ENCODE results near the gene FHIP2A. TPM values are rescaled to one million over a fixed set of nuclear protein-coding genes. Genes with fewer than 3 reads are reported as not detected.
"Not testable (repeated sequence)": the region's sequence is repeated elsewhere in the genome, so short reads cannot be mapped to it uniquely, and the experiment has no call there.

FHIP2A gene
- 23.0 TPM for total RNA-seq

GRCh38 chr10:114821293-114821914 lies at the start of gene FHIP2A:
TSS of gene FHIP2A (plus strand) at chr10:114821780. CDS start at chr10:114822079, 299 bp downstream.
- Histone ChIP-seq H3K9me3 (ENCODE audit: control insufficient read depth in 3 of 3, low read length in 3 of 3) (no peaks in the 10 kb centered on the region), H3K27me3 (ENCODE audit: control insufficient read depth in 3 of 3, insufficient read depth in 3 of 3, low read length in 3 of 3) (no peaks in the 10 kb centered on the region), H3K27ac (ENCODE audit: low read depth, low read length) (peak within 1 kb of the TSS; percentile 88)

GRCh38 chr10:114772496-114773196 lies 48.9 kb upstream of the FHIP2A start:
- Histone ChIP-seq H3K4me3 (ENCODE audit: low read length in 3 of 3) (no peak overlapping the region), H3K4me1 (ENCODE audit: control insufficient read depth in 3 of 3, insufficient read depth in 3 of 3, low read length in 3 of 3) (peaks cover 0 to under 1% (median 0%) of the 10 kb centered on the region in 3 donors), H3K9me3 (ENCODE audit: control insufficient read depth in 3 of 3, low read length in 3 of 3) (no peaks in the 10 kb centered on the region), H3K27me3 (ENCODE audit: control insufficient read depth in 3 of 3, insufficient read depth in 3 of 3, low read length in 3 of 3) (no peaks in the 10 kb centered on the region), H3K36me3 (ENCODE audit: control insufficient read depth in 3 of 3, insufficient read depth in 3 of 3, low read length in 3 of 3) (no peaks in the 10 kb centered on the region), H3K9ac (ENCODE audit: low read depth in 1 of 3, low read length in 3 of 3) (no peak overlapping the region), H3K27ac (ENCODE audit: low read depth, low read length) (no peak overlapping the region)

More at GRCh38 chr10:114821293-114821914, at the start of gene FHIP2A:
- H3K36me3 ChIP-seq (ENCODE audit: control insufficient read depth in 3 of 3, insufficient read depth in 3 of 3, low read length in 3 of 3), result no peaks in the 10 kb centered on the region
- peak within 1 kb of the TSS; percentile 85 to 93 (median 93) for H3K9ac ChIP-seq (ENCODE audit: low read depth in 1 of 3, low read length in 3 of 3)
- peaks cover 20 to 23% (median 20%) of the 10 kb centered on the region in 3 donors for H3K4me1 ChIP-seq (ENCODE audit: control insufficient read depth in 3 of 3, insufficient read depth in 3 of 3, low read length in 3 of 3)
- H3K4me3 ChIP-seq (ENCODE audit: low read length in 3 of 3), result peak within 1 kb of the TSS; percentile 75 to 92 (median 79)

- Histone ChIP-seq H3K4me1 (ENCODE audit: control insufficient read depth in 3 of 3, insufficient read depth in 3 of 3, low read length in 3 of 3) (no peaks in the 10 kb centered on the region), H3K9me3 (ENCODE audit: control insufficient read depth in 3 of 3, low read length in 3 of 3) (no peaks in the 10 kb centered on the region), H3K9ac (ENCODE audit: low read depth in 1 of 3, low read length in 3 of 3) (no peak overlapping the region), H3K4me3 (ENCODE audit: low read length in 3 of 3) (no peak overlapping the region), H3K36me3 (ENCODE audit: control insufficient read depth in 3 of 3, insufficient read depth in 3 of 3, low read length in 3 of 3) (no peaks in the 10 kb centered on the region), H3K27ac (ENCODE audit: low read depth, low read length) (no peak overlapping the region), H3K27me3 (ENCODE audit: control insufficient read depth in 3 of 3, insufficient read depth in 3 of 3, low read length in 3 of 3) (no peaks in the 10 kb centered on the region)
These were observed 48.4 kb upstream of the FHIP2A start for GRCh38 chr10:114773197-114773532.

- H3K27ac ChIP-seq (ENCODE audit: low read depth, low read length); H3K36me3 ChIP-seq (ENCODE audit: control insufficient read depth in 3 of 3, insufficient read depth in 3 of 3, low read length in 3 of 3); H3K4me3 ChIP-seq (ENCODE audit: low read length in 3 of 3); H3K4me1 ChIP-seq (ENCODE audit: control insufficient read depth in 3 of 3, insufficient read depth in 3 of 3, low read length in 3 of 3); H3K27me3 ChIP-seq (ENCODE audit: control insufficient read depth in 3 of 3, insufficient read depth in 3 of 3, low read length in 3 of 3); H3K9me3 ChIP-seq (ENCODE audit: control insufficient read depth in 3 of 3, low read length in 3 of 3); H3K9ac ChIP-seq (ENCODE audit: low read depth in 1 of 3, low read length in 3 of 3): not testable (repeated sequence)
These were observed 46.5 kb upstream of the FHIP2A start for GRCh38 chr10:114775082-114775481.

GRCh38 chr10:114777415-114777814 lies 44.2 kb upstream of the FHIP2A start:
- Histone ChIP-seq H3K9ac (ENCODE audit: low read depth in 1 of 3, low read length in 3 of 3) (no peak overlapping the region), H3K4me3 (ENCODE audit: low read length in 3 of 3) (no peak overlapping the region), H3K27ac (ENCODE audit: low read depth, low read length) (no peak overlapping the region), H3K4me1 (ENCODE audit: control insufficient read depth in 3 of 3, insufficient read depth in 3 of 3, low read length in 3 of 3) (no peaks in the 10 kb centered on the region), H3K27me3 (ENCODE audit: control insufficient read depth in 3 of 3, insufficient read depth in 3 of 3, low read length in 3 of 3) (no peaks in the 10 kb centered on the region), H3K36me3 (ENCODE audit: control insufficient read depth in 3 of 3, insufficient read depth in 3 of 3, low read length in 3 of 3) (no peaks in the 10 kb centered on the region), H3K9me3 (ENCODE audit: control insufficient read depth in 3 of 3, low read length in 3 of 3) (no peaks in the 10 kb centered on the region)

GRCh38 chr10:114779803-114780576 lies 41.6 kb upstream of the FHIP2A start:
- H3K36me3 ChIP-seq (ENCODE audit: control insufficient read depth in 3 of 3, insufficient read depth in 3 of 3, low read length in 3 of 3), result no peaks in the 10 kb centered on the region
- H3K27ac ChIP-seq (ENCODE audit: low read depth, low read length), result peak overlapping the region; percentile 51
- H3K9me3 ChIP-seq (ENCODE audit: control insufficient read depth in 3 of 3, low read length in 3 of 3), result no peaks in the 10 kb centered on the region
- no peak overlapping the region for H3K9ac ChIP-seq (ENCODE audit: low read depth in 1 of 3, low read length in 3 of 3)
- H3K27me3 ChIP-seq (ENCODE audit: control insufficient read depth in 3 of 3, insufficient read depth in 3 of 3, low read length in 3 of 3), result no peaks in the 10 kb centered on the region
- no peak overlapping the region for H3K4me3 ChIP-seq (ENCODE audit: low read length in 3 of 3)
- H3K4me1 ChIP-seq (ENCODE audit: control insufficient read depth in 3 of 3, insufficient read depth in 3 of 3, low read length in 3 of 3), result no peaks in the 10 kb centered on the region

- Histone ChIP-seq H3K4me1 (ENCODE audit: control insufficient read depth in 3 of 3, insufficient read depth in 3 of 3, low read length in 3 of 3) (no peaks in the 10 kb centered on the region), H3K27ac (ENCODE audit: low read depth, low read length) (peak overlapping the region; percentile 51), H3K4me3 (ENCODE audit: low read length in 3 of 3) (no peak overlapping the region), H3K9me3 (ENCODE audit: control insufficient read depth in 3 of 3, low read length in 3 of 3) (no peaks in the 10 kb centered on the region), H3K27me3 (ENCODE audit: control insufficient read depth in 3 of 3, insufficient read depth in 3 of 3, low read length in 3 of 3) (no peaks in the 10 kb centered on the region), H3K9ac (ENCODE audit: low read depth in 1 of 3, low read length in 3 of 3) (no peak overlapping the region), H3K36me3 (ENCODE audit: control insufficient read depth in 3 of 3, insufficient read depth in 3 of 3, low read length in 3 of 3) (no peaks in the 10 kb centered on the region)
These were observed 40.9 kb upstream of the FHIP2A start for GRCh38 chr10:114780577-114781184.

- H3K4me3 ChIP-seq (ENCODE audit: low read length in 3 of 3), result no peak overlapping the region
- H3K9me3 ChIP-seq (ENCODE audit: control insufficient read depth in 3 of 3, low read length in 3 of 3), result no peaks in the 10 kb centered on the region
- no peak overlapping the region for H3K27ac ChIP-seq (ENCODE audit: low read depth, low read length)
- no peaks in the 10 kb centered on the region for H3K27me3 ChIP-seq (ENCODE audit: control insufficient read depth in 3 of 3, insufficient read depth in 3 of 3, low read length in 3 of 3)
- no peaks in the 10 kb centered on the region for H3K4me1 ChIP-seq (ENCODE audit: control insufficient read depth in 3 of 3, insufficient read depth in 3 of 3, low read length in 3 of 3)
- no peak overlapping the region for H3K9ac ChIP-seq (ENCODE audit: low read depth in 1 of 3, low read length in 3 of 3)
- no peaks in the 10 kb centered on the region for H3K36me3 ChIP-seq (ENCODE audit: control insufficient read depth in 3 of 3, insufficient read depth in 3 of 3, low read length in 3 of 3)
These were observed 38.9 kb upstream of the FHIP2A start for GRCh38 chr10:114782666-114783065.

- no peak overlapping the region for H3K4me3 ChIP-seq (ENCODE audit: low read length in 3 of 3)
- no peak overlapping the region for H3K27ac ChIP-seq (ENCODE audit: low read depth, low read length)
- H3K4me1 ChIP-seq (ENCODE audit: control insufficient read depth in 3 of 3, insufficient read depth in 3 of 3, low read length in 3 of 3), result no peaks in the 10 kb centered on the region
- H3K36me3 ChIP-seq (ENCODE audit: control insufficient read depth in 3 of 3, insufficient read depth in 3 of 3, low read length in 3 of 3), result no peaks in the 10 kb centered on the region
- no peak overlapping the region for H3K9ac ChIP-seq (ENCODE audit: low read depth in 1 of 3, low read length in 3 of 3)
- H3K27me3 ChIP-seq (ENCODE audit: control insufficient read depth in 3 of 3, insufficient read depth in 3 of 3, low read length in 3 of 3), result no peaks in the 10 kb centered on the region
- H3K9me3 ChIP-seq (ENCODE audit: control insufficient read depth in 3 of 3, low read length in 3 of 3), result no peaks in the 10 kb centered on the region
These were observed 37.9 kb upstream of the FHIP2A start for GRCh38 chr10:114783686-114784085.

- H3K4me3 ChIP-seq (ENCODE audit: low read length in 3 of 3); H3K4me1 ChIP-seq (ENCODE audit: control insufficient read depth in 3 of 3, insufficient read depth in 3 of 3, low read length in 3 of 3); H3K9me3 ChIP-seq (ENCODE audit: control insufficient read depth in 3 of 3, low read length in 3 of 3); H3K36me3 ChIP-seq (ENCODE audit: control insufficient read depth in 3 of 3, insufficient read depth in 3 of 3, low read length in 3 of 3); H3K27me3 ChIP-seq (ENCODE audit: control insufficient read depth in 3 of 3, insufficient read depth in 3 of 3, low read length in 3 of 3); H3K27ac ChIP-seq (ENCODE audit: low read depth, low read length); H3K9ac ChIP-seq (ENCODE audit: low read depth in 1 of 3, low read length in 3 of 3): not testable (repeated sequence)
These were observed 35.1 kb upstream of the FHIP2A start for GRCh38 chr10:114786492-114786891.

All from skeletal muscle tissue (tissue), 4 donors.